Stimulated activated CD4-positive, alpha-beta T cell treated with anti-CD3 and anti-CD28 coated beads, TNF-alpha, amount 100 ng/mL, for 48 hours (primary cell): Measurements from ENCODE around the gene KCTD13.
"Not testable (repeated sequence)": the region's sequence is repeated elsewhere in the genome, so short reads cannot be mapped to it uniquely, and the experiment has no call there.

ENCODE experiments used
- DNase-seq, 3 donors: peaks; one replicate each; pipeline ENCODE4 v3.0.0-alpha.2; 2020; ENCODE audit warnings: low read depth in 3 of 3

The KCTD13 gene

GRCh38 chr16:29943846-29944799 lies 18.1 kb upstream of the KCTD13 start:
- DNase-seq, result no peak

DNA sequence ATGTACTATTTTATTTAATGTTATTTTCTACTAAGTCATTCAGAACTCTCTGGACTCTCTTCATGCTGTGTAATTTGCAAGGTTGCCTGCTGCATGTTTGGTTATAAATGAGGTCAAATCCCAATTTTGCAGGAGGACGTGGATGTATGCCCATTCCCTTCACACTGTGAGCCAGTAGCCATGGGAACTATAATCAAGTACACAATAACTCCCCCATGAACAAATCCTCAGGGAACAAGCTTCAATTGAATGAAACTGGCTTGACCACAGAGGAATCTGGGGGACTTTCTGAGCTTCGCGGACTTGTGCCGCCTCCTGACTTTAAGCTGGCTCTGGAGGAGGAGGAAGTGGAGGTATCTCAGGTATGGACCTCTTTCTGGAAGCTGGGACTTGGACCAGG lies 14.6 kb upstream of the KCTD13 start:
- no peak for DNase-seq

GRCh38 chr16:29931750-29932149 lies 5.7 kb upstream of the KCTD13 start:
- not testable (repeated sequence) for DNase-seq

- DNase-seq, result no peak
Observed at GRCh38 chr16:29927070-29927905, 1.3 kb upstream of the KCTD13 start.

DNA sequence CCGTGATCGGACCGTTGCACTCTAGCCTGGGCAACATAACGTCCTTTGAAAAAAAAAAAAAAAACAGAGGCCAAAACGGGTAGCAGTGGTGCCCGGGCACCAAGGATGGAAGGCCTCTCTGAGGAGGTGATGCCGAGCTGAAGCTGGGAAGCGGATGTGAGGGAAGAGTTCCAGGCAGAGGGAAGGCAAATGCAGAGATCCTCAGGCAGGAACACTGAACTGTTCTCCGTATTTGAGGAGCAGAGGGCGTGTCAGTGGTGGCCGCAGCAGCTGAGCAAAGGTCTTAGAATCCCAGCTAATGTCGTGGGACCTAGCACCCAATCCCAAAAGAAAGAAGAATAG lies 656 bp upstream of the KCTD13 start:
- DNase-seq, result no peak

DNA sequence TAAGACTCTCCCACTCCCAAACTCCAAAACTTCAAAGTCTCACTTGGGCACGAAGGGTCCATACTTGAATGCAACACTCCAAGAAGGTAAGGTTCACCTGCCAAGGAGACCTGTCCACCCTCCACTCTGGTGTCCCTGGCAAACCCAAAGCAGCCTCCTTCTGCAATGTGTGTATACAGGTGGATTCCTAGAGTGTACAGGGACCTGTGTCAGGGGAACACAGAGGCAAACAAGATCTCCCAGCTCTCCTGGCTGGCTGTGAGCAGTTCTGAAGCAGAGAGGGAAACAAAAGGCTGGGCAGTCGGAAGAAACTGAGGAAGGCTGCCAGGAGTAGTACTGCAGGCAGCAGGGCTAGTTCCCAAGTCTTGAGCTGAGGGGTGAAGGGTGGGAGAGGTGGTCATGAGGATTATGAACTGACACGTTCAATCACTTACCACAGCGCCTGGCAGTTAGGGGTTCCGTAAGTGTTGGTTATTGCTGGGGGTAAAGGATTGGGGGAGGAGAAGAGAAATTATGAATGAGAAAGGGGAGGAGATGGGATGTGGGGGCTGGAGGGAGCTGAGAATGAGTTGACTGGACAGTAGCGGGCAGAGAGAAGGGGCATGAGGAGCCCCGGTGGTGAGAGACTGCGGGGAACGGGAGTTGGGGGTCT lies 795 bp downstream of the KCTD13 start:
- DNase-seq, result no peak

- DNase-seq, result no peak
Observed at GRCh38 chr16:29922986-29923501, 3.0 kb downstream of the KCTD13 start.

GRCh38 chr16:29922326-29922725 lies 3.7 kb downstream of the KCTD13 start:
- no peak for DNase-seq

GRCh38 chr16:29921034-29921385 lies 5.0 kb downstream of the KCTD13 start:
- no peak for DNase-seq

DNA sequence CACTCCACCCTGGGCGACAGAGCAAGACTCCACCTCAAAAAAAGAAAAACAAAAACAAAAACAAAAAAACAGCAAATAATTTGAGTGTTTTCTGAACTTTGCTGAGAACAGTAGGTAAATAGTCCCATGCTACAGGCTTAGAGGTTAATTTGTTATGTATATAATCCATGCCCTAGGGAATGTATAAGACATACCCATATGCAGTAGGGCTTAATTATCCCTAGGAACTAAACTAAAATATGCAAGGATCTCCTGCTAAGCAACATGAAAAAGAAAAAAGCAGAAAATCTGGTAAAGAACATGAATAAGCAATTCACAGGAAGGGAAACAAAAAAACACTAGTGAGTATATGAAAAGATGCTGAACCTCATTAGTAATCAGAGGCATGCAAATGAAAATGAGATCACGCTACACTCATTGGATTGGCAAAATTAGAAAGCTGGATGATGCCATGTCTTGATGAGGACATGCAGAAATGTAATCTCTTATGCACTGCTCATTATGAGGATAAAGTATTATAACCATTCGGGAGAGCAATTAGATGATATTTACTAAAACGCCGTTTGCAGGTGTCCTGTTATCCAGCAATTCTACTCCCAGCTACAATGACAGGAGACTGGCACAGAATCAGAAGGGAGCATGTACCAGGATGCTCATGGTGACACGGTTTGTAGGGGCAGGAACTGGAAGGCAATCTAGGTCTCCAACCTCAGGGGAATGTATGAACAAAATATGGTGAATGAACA lies 5.6 kb downstream of the KCTD13 start:
- no peak for DNase-seq

- no peak for DNase-seq
Observed at GRCh38 chr16:29916979-29917378, 9.0 kb downstream of the KCTD13 start.

DNA sequence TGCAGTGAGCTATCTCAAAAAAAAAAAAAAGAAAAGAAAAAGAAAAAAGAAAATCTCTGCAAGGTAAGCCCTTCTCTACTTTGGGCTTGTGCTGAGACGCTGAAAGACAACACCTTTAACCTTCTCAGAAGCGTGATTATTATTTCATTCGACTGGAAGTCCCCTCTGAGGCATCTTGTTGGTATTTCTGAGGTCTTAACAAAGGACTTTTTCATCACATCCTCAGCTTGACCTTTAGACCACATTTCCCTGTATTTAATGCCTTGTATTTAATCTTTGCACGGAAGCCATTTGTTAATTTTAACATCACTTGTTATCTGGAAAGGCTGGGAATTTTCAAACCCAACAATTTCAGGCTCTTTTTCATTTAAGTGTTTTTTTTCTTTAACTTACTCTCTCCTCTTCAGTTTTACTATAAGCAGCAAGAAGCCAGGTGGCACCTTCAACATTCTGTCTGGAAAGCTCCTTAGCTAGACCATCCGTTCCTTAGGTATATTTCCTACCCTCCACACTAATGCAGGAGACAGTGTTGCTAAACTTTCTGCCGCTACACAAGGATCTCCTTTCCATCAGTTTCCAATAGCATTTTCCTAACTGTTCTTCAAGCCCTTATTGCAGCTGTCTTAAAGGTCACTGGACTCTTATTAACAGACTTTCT lies 10.3 kb downstream of the KCTD13 start:
- no peak for DNase-seq

GRCh38 chr16:29913514-29913913 lies 12.5 kb downstream of the KCTD13 start:
- no peak for DNase-seq

DNA sequence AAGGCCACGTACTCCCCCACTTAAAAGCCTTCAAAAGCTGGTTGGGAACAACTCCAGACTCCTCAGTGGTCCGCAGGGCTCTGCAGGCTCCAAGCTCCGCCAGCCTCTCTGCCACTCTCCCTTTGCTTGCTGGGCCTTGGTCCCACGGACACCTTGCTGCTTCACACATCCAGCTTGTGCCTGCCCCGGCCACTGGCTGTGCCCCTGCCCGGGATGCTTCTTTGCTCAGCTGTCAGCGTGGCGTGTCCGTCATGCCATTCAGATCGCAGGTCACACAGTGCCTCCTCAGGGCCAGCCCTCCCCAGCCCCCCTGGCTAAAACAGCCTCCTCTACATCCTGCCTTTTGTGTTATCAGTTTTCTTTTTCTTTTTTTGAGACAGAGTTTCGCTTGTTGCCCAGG lies 13.9 kb downstream of the KCTD13 start:
- DNase-seq, result no peak

DNA sequence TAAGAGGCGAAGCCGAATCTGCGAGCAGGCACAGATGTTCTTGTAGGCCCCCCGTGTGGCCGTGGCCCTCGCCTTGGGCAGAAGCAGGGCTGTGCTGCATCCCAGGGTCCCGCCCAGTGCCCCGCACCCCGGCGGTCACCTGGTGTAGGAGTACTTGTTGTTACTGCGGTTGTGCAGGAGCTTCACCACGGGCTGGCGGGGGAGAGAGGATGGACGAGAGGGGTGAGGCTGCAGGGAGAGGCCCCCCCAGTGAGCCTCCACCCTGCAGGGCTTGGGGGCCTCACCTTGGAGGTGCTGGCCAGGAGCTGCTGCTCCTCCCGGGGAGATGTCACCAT lies 14.4 kb downstream of the KCTD13 start:
- DNase-seq, result no peak

- DNase-seq, result no peak
Observed at GRCh38 chr16:29910819-29911675, 15.0 kb downstream of the KCTD13 start.

- not testable (repeated sequence) for DNase-seq
Observed at GRCh38 chr16:29909851-29910250, 16.2 kb downstream of the KCTD13 start.

- no peak for DNase-seq
Observed at GRCh38 chr16:29909391-29909790, 16.6 kb downstream of the KCTD13 start.

- DNase-seq, result no peak
Observed at GRCh38 chr16:29908719-29909220, 17.3 kb downstream of the KCTD13 start.

DNA sequence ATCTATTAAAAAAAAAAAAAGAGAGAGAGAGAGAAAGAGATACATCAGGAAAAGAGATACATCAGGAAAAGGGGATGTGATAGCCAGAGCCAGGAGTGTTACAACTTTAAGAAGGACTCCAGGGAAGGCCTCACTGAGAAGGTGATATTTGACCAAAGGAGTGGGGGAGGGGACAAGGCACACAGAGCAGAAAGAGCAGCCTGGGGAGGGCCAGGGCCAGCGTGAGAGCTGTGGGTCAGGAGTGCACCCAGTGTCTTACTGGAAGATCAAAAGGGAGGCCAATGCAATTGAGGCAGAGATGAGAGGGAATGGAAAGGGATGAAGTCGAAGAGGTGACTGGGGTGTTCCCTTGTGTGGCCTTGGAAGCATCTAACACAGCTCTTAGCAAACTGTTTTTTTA lies 18.1 kb downstream of the KCTD13 start:
- DNase-seq, result no peak
